ENCODE data around the gene SPATS2L. TPM values are rescaled to one million over a fixed set of nuclear protein-coding genes. Genes with fewer than 3 reads are reported as not detected.

The SPATS2L gene
- total and polyA plus RNA-seq, 2 of the 13 experiments (the other 11 are each of a cell fraction or from before 2014, with no cell fraction given) = 154 to 212 TPM

GRCh38 chr2:200306196-200306930 lies at the start of gene SPATS2L (continued):
- TF ChIP-seq ZNF646 (CRISPR knock-in tag; IDR thresholded peaks at IDR 0.05) (no peak; the same call in 1 of the 2 replicates), ZNF235 (CRISPR knock-in tag; IDR thresholded peaks at IDR 0.05; ENCODE audit: borderline replicate concordance) (no peak), DMAP1 (CRISPR knock-in tag; IDR thresholded peaks at IDR 0.05) (peak; percentile 97), EHMT2 (IDR thresholded peaks at IDR 0.05; ENCODE audit: borderline replicate concordance, low read depth, low read length) (no peak), ARHGAP35 (CRISPR knock-in tag; IDR thresholded peaks at IDR 0.05; ENCODE audit: borderline replicate concordance) (peak; percentile 69), NCOA2 (CRISPR knock-in tag; IDR thresholded peaks at IDR 0.05) (peak; percentile 83), STAT6 (CRISPR knock-in tag; IDR thresholded peaks at IDR 0.05; ENCODE audit: borderline replicate concordance) (no peak), CENPX (CRISPR knock-in tag; IDR thresholded peaks at IDR 0.05) (peak; percentile 58; the same call in 1 of the 2 replicates), ZSCAN31 (CRISPR knock-in tag; IDR thresholded peaks at IDR 0.05; ENCODE audit: low read depth) (peak; percentile 72; the same call in 1 of the 2 replicates), HINFP (CRISPR knock-in tag; IDR thresholded peaks at IDR 0.05; ENCODE audit: low read depth) (0 out of 2 replicates have a peak, but pooled peaks have one; percentile 49), ZNF572 (CRISPR knock-in tag; IDR thresholded peaks at IDR 0.05) (0 out of 2 replicates have a peak, but pooled peaks have one; percentile 64), ZIK1 (CRISPR knock-in tag; IDR thresholded peaks at IDR 0.05; ENCODE audit: borderline replicate concordance, low read depth) (no peak), NR2F2 (IDR thresholded peaks at IDR 0.05; ENCODE audit: borderline replicate concordance, low read depth) (peak; percentile 32; the same call in 1 of the 2 replicates), NPAS2 (CRISPR knock-in tag; IDR thresholded peaks at IDR 0.05; ENCODE audit: borderline replicate concordance) (no peak), ZFP37 (CRISPR knock-in tag; IDR thresholded peaks at IDR 0.05; ENCODE audit: borderline replicate concordance) (no peak), SSRP1 (CRISPR knock-in tag; IDR thresholded peaks at IDR 0.05) (peak; percentile 72; the same call in 1 of the 2 replicates), ZNF451 (CRISPR knock-in tag; IDR thresholded peaks at IDR 0.05) (no peak), ZNF256 (CRISPR knock-in tag; conservative IDR thresholded peaks at IDR 0.05) (no peak), ETV6 (CRISPR knock-in tag; conservative IDR thresholded peaks at IDR 0.05) (peak; percentile 63)
